ENCODE measurements around the gene NELL2.
"Not testable (repeated sequence)": the region's sequence is repeated elsewhere in the genome, so short reads cannot be mapped to it uniquely, and the experiment has no call there.

Gene NELL2

GRCh38 chr12:44847403-44847802 is 28.7 kb downstream of the NELL2 start:
- no peak for DNase-seq

- no peak for DNase-seq
These were observed 29.3 kb downstream of the NELL2 start for GRCh38 chr12:44846826-44847225.

GRCh38 chr12:44842669-44843068 is 33.4 kb downstream of the NELL2 start:
- DNase-seq = no peak

- DNase-seq = no peak
These were observed 36.3 kb downstream of the NELL2 start for GRCh38 chr12:44839785-44840184.

- DNase-seq = no peak
These were observed 38.9 kb downstream of the NELL2 start for GRCh38 chr12:44837114-44837755.

GRCh38 chr12:44835641-44836379 is 40.3 kb downstream of the NELL2 start:
- DNase-seq = no peak

- DNase-seq = not testable (repeated sequence)
These were observed 41.1 kb downstream of the NELL2 start for GRCh38 chr12:44834996-44835395.

- no peak for DNase-seq
These were observed 42.6 kb downstream of the NELL2 start for GRCh38 chr12:44833561-44833960.

GRCh38 chr12:44830566-44831055 is 45.5 kb downstream of the NELL2 start:
- no peak for DNase-seq

- DNase-seq = no peak
These were observed 47.1 kb downstream of the NELL2 start for GRCh38 chr12:44829045-44829444.

- no peak for DNase-seq
These were observed 48.2 kb downstream of the NELL2 start for GRCh38 chr12:44827832-44828438.

- DNase-seq = not testable (repeated sequence)
These were observed 54.4 kb downstream of the NELL2 start for GRCh38 chr12:44821702-44822101.

GRCh38 chr12:44819884-44820283 is 56.2 kb downstream of the NELL2 start:
- no peak for DNase-seq

GRCh38 chr12:44817687-44818086 is 58.4 kb downstream of the NELL2 start:
- no peak for DNase-seq

GRCh38 chr12:44816446-44817017 is 59.6 kb downstream of the NELL2 start:
- DNase-seq = no peak

GRCh38 chr12:44812062-44812461 is 64.1 kb downstream of the NELL2 start:
- DNase-seq = no peak

- DNase-seq = no peak
These were observed 72.0 kb downstream of the NELL2 start for GRCh38 chr12:44804068-44804467.

GRCh38 chr12:44795970-44796369 is 80.1 kb downstream of the NELL2 start:
- DNase-seq = no peak

- no peak for DNase-seq
These were observed 87.4 kb downstream of the NELL2 start for GRCh38 chr12:44788731-44789130.

- DNase-seq = no peak
These were observed 95.8 kb downstream of the NELL2 start for GRCh38 chr12:44780221-44780790.

- DNase-seq = no peak
These were observed 96.3 kb downstream of the NELL2 start for GRCh38 chr12:44779766-44780165.

- no peak for DNase-seq
These were observed 97.3 kb downstream of the NELL2 start for GRCh38 chr12:44778863-44779262.

GRCh38 chr12:44777044-44777443 is 99.1 kb downstream of the NELL2 start:
- no peak for DNase-seq

Data from suppressor macrophage treated with lipopolysaccharide for 1 hour (primary cell).